ENCODE measurements around the gene ATP6V1F.

The ATP6V1F gene

GRCh38 chr7:128862571-128863432 lies at the start of gene ATP6V1F:
Gene ATP6V1F (plus strand): TSS chr7:128862856. CDS start chr7:128862905, 49 bp downstream.
- DNase-seq (ENCODE audit: low read depth, low spot score) = peak; percentile 66
- H3K27ac ChIP-seq = peak within 1 kb of the TSS; percentile 62

GRCh38 chr7:128814499-128814898 lies 48.2 kb upstream of the ATP6V1F start:
- no peak for DNase-seq (ENCODE audit: low read depth, low spot score)

GRCh38 chr7:128815289-128815942 lies 47.2 kb upstream of the ATP6V1F start:
- H3K27ac ChIP-seq = no peak overlapping the region
- no peak for DNase-seq (ENCODE audit: low read depth, low spot score)

More at GRCh38 chr7:128814499-128814898, 48.2 kb upstream of the ATP6V1F start:
- H3K27ac ChIP-seq = no peak overlapping the region

GRCh38 chr7:128818694-128819093 lies 44.0 kb upstream of the ATP6V1F start:
- DNase-seq (ENCODE audit: low read depth, low spot score) = no peak
- no peak overlapping the region for H3K27ac ChIP-seq

GRCh38 chr7:128821724-128822123 lies 40.9 kb upstream of the ATP6V1F start:
- no peak overlapping the region for H3K27ac ChIP-seq
- DNase-seq (ENCODE audit: low read depth, low spot score) = no peak

- DNase-seq (ENCODE audit: low read depth, low spot score) = no peak
- no peak overlapping the region for H3K27ac ChIP-seq
Observed at GRCh38 chr7:128826512-128826911, 36.1 kb upstream of the ATP6V1F start.

GRCh38 chr7:128826916-128827247 lies 35.8 kb upstream of the ATP6V1F start:
- H3K27ac ChIP-seq = no peak overlapping the region
- no peak for DNase-seq (ENCODE audit: low read depth, low spot score)

GRCh38 chr7:128827248-128827958 lies 35.3 kb upstream of the ATP6V1F start:
- H3K27ac ChIP-seq = no peak overlapping the region
- no peak for DNase-seq (ENCODE audit: low read depth, low spot score)

GRCh38 chr7:128827971-128828711 lies 34.5 kb upstream of the ATP6V1F start:
- H3K27ac ChIP-seq = no peak overlapping the region

GRCh38 chr7:128829391-128830166 lies 33.1 kb upstream of the ATP6V1F start:
- no peak for DNase-seq (ENCODE audit: low read depth, low spot score)
- H3K27ac ChIP-seq = no peak overlapping the region

More at GRCh38 chr7:128827971-128828711, 34.5 kb upstream of the ATP6V1F start:
- DNase-seq (ENCODE audit: low read depth, low spot score) = no peak

GRCh38 chr7:128830231-128831177 lies 32.2 kb upstream of the ATP6V1F start, which contains the start of gene FLNC:
Gene FLNC (plus strand): TSS chr7:128830406. CDS start chr7:128830638, 232 bp downstream.
- no peak for DNase-seq (ENCODE audit: low read depth, low spot score)
- H3K27ac ChIP-seq = no peak within 1 kb of the TSS

- DNase-seq (ENCODE audit: low read depth, low spot score) = no peak
- H3K27ac ChIP-seq = no peak overlapping the region
Observed at GRCh38 chr7:128831178-128831993, 31.3 kb upstream of the ATP6V1F start.

GRCh38 chr7:128831994-128832879 lies 30.4 kb upstream of the ATP6V1F start:
- DNase-seq (ENCODE audit: low read depth, low spot score) = no peak

GRCh38 chr7:128832880-128833147 lies 29.8 kb upstream of the ATP6V1F start:
- no peak overlapping the region for H3K27ac ChIP-seq

More at GRCh38 chr7:128831994-128832879, 30.4 kb upstream of the ATP6V1F start:
- no peak overlapping the region for H3K27ac ChIP-seq

GRCh38 chr7:128833148-128833945 lies 29.3 kb upstream of the ATP6V1F start:
- no peak for DNase-seq (ENCODE audit: low read depth, low spot score)
- no peak overlapping the region for H3K27ac ChIP-seq

More at GRCh38 chr7:128832880-128833147, 29.8 kb upstream of the ATP6V1F start:
- no peak for DNase-seq (ENCODE audit: low read depth, low spot score)

GRCh38 chr7:128833946-128834325 lies 28.7 kb upstream of the ATP6V1F start:
- no peak for DNase-seq (ENCODE audit: low read depth, low spot score)
- no peak overlapping the region for H3K27ac ChIP-seq

Data from epithelial cell of prostate (primary cell).